BLaER1 (cell line): ENCODE results near the gene BDKRB2.

Experiments used
- H3K27ac ChIP-seq: shearing (Covaris generic); formaldehyde crosslinking; 2 replicates; pipeline ENCODE4 v1.8.1; 2022
- H3K27me3 ChIP-seq: shearing (Covaris generic); formaldehyde crosslinking; 2 replicates; pipeline ENCODE4 v1.8.1; 2022
- H3K36me3 ChIP-seq: shearing (Covaris generic); formaldehyde crosslinking; 2 replicates; pipeline ENCODE4 v1.8.1; 2022
- H3K4me1 ChIP-seq: shearing (Covaris generic); formaldehyde crosslinking; 2 replicates; pipeline ENCODE4 v1.8.1; 2022
- H3K4me2 ChIP-seq: shearing (Covaris generic); formaldehyde crosslinking; 2 replicates; pipeline ENCODE4 v1.8.1; 2022
- H3K4me3 ChIP-seq: shearing (Covaris generic); formaldehyde crosslinking; 2 replicates; pipeline ENCODE4 v1.8.1; 2022
- H3K9ac ChIP-seq: shearing (Covaris generic); formaldehyde crosslinking; 2 replicates; pipeline ENCODE4 v1.8.1; 2022
- H3K9me3 ChIP-seq: shearing (Covaris generic); formaldehyde crosslinking; 2 replicates; pipeline ENCODE4 v1.8.1; 2022
- H4K20me1 ChIP-seq: shearing (Covaris generic); formaldehyde crosslinking; 2 replicates; pipeline ENCODE4 v1.8.1; 2022
- Cebpa-rat ChIP-seq: shearing (Covaris generic); IDR thresholded peaks from 2 replicates; pipeline ENCODE4 v1.8.1; 2022

BDKRB2 gene

DNA sequence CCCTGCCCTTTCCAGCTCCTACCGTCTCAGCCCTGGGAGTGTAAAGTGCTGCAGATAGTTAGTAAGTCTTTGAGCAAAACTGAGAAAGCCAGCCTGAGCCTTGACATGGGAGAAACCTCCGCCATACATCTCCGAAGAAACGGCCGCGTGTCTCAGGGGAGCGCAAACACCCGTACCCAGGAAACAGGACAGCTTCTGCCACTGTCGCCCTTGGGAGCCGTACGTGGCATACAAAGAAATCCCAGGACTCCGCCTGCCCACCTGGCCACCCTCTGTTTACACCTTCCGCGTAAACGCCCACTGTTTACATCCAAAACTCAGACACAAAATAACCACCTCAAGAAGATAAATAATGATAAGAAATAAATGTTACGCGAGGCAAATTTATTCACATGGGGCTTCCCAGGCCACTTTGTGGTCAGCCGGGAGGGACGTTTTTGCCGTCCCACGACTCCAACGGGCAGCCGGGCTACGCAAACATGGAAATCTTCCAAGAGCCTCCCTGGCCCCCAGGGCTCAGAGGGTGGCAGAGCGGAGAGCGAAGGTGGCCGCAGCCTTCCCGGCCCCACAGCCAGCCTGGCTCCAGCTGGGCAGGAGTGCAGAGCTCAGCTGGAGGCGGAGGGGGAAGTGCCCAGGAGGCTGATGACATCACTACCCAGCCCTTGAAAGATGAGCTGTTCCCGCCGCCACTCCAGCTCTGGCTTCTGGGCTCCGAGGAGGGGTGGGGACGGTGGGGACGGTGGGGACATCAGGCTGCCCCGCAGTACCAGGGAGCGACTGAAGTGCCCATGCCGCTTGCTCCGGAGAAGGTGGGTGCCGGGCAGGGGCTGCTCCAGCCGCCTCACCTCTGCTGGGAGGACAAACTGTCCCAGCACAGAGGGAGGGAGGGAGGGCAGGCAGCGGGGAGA is at the start of gene BDKRB2:
Gene BDKRB2, plus strand, starts transcription at position 689 of the 908 bp plus-strand sequence. CDS start 32,269 bp downstream, outside the sequence.
- Histone ChIP-seq H4K20me1 (no peaks in the 10 kb centered on the region), H3K4me1 (peaks cover 26% of the 10 kb centered on the region), H3K9me3 (no peaks in the 10 kb centered on the region), H3K9ac (no peak within 1 kb of the TSS), H3K4me2 (peak within 1 kb of the TSS; percentile 81), H3K36me3 (no peaks in the 10 kb centered on the region), H3K27me3 (no peaks in the 10 kb centered on the region), H3K4me3 (peak within 1 kb of the TSS; percentile 3; the same call in 1 of the 2 replicates), H3K27ac (no peak within 1 kb of the TSS)
- TF ChIP-seq Cebpa-rat, result no peak

DNA sequence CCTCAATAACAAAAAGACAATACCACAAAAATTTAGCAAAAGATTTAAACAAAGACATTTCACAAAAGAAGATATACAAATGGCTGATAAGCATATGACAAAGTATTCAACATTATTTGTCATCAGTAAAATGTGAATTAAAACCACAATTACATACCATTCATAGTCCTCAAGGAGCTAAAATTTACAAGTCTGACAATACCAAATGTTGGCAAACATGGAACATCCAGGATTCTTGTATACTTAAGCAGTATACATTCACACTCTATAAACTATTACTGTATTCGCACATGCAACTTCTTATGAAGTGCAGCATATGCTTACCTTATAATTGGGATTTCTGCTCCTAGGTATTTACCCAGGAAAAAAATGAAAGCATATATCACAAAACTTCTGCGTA is 49.7 kb upstream of the BDKRB2 start:
- TF ChIP-seq Cebpa-rat, result no peak
- H3K9me3 ChIP-seq, result no peaks in the 10 kb centered on the region
- no peak overlapping the region for H3K27ac ChIP-seq

DNA sequence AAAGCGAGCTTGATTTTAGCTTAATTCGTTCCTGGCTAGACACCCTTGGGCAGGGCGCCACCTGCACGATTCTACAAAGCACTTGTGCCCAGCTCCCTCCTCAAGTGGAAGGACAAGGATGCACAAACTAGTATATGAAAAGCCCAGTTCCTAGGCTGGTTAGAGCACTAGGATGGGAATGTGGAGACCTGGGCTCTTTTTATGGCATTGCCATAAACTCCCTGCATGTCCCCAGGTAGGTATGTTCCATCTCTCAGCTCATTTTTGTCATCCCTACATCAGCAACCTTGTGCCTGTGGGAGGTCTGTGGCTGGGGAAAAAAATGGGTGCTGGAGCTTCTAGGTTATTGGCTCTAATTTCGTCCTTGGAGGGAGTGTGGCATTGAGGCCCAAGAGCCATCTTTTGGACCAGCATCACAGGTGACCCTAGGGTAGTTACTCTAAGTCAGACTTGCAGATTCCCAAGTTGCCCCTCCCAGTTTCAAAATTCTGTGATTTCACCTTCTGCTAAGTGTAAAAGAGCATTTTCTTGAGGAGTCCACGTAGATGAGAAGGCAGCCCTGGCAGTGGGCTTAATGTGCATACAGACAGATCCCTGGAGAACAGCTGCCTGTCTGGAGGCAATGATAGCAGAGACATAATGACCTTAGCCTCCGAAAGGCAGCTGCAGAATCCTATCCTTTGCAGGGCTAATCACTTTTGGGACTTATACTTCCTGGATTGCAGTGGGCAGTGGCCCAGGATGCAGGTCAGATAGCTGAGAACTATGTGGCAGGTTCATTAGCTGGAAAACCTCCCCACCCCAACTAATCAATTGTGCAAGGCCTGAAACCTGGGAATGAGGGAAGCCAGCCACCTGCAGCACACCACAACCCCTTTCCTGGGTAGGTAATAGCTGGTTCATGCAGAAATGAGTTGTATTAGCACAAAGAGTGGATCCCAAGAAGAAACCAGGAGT is 47.6 kb upstream of the BDKRB2 start:
- TF ChIP-seq Cebpa-rat, result no peak
- Histone ChIP-seq H3K4me3 (no peak overlapping the region), H3K9me3 (no peaks in the 10 kb centered on the region), H3K4me2 (no peak overlapping the region), H3K27me3 (no peaks in the 10 kb centered on the region), H3K36me3 (no peaks in the 10 kb centered on the region), H3K4me1 (no peaks in the 10 kb centered on the region), H3K9ac (no peak overlapping the region), H3K27ac (no peak overlapping the region), H4K20me1 (no peaks in the 10 kb centered on the region)

More for the DNA sequence above, 49.7 kb upstream of the BDKRB2 start:
- Histone ChIP-seq H3K9ac (no peak overlapping the region), H3K4me2 (no peak overlapping the region), H3K27me3 (no peaks in the 10 kb centered on the region), H3K36me3 (no peaks in the 10 kb centered on the region), H4K20me1 (no peaks in the 10 kb centered on the region), H3K4me3 (no peak overlapping the region), H3K4me1 (no peaks in the 10 kb centered on the region)

DNA sequence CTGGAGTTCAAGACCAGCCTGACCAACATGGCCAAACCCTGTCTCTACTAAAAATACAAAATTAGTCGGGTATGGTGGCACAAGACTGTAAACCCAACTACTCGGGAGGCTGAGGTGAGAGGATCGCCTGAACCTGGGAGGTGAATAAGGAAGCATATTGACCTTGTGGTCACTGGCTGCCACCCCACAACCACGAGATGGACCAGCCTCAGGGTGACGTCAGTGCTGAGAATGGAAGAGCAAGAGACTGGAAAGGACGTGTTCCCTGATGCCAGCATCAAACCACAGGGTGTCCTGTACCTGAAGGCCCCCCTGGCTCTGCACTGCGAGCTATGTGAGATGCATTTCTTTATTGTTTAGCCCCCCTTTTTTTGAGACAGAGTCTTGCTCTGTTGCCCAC is 45.9 kb upstream of the BDKRB2 start:
- Histone ChIP-seq H3K27ac (no peak overlapping the region), H3K4me1 (no peaks in the 10 kb centered on the region)

DNA sequence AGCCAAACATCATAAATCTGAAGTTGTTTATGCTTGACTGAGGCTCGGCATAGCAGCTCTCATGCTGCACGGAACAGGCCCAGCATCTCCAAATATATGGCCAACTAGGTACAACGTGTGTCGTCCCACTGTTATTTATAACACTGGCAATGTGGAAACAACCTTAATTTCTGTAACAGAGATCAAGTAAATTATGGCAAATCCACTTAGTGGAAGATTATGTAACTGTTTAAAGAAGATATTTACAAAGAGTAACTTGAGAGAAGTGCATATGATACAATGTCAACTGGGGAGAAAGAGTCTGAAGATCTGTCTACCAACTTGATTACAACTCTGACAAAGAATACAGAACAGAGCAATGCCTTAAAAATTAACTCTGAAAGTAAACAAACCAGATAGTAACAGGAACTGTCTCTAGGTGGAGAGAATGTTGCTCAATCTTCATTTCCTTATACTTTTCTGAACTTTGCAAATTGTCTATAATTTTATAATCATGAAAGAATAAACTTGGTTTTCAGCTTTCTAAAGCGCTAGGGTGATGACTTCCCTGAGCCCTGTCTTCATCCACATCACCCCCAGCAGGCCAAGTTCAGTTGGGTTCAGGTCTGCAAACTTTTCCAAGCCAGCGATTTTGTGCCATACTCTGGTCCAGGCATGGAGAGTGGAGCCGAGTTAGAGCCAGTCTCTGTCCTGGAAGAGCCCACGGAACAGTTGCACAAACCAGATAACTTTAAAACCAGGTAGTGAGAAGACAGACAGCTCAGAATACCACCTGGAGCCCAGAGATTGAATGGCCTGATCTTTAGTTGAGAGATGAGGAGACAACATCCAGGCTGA is 44.3 kb upstream of the BDKRB2 start:
- no peak for TF ChIP-seq Cebpa-rat
- Histone ChIP-seq H3K36me3 (no peaks in the 10 kb centered on the region), H3K27me3 (no peaks in the 10 kb centered on the region), H3K4me1 (no peaks in the 10 kb centered on the region), H3K9ac (no peak overlapping the region), H3K9me3 (no peaks in the 10 kb centered on the region), H3K27ac (no peak overlapping the region), H4K20me1 (no peaks in the 10 kb centered on the region), H3K4me2 (no peak overlapping the region), H3K4me3 (no peak overlapping the region)

More for the DNA sequence above, 45.9 kb upstream of the BDKRB2 start:
- Histone ChIP-seq H3K9ac (no peak overlapping the region), H3K4me2 (no peak overlapping the region), H3K4me3 (no peak overlapping the region), H3K36me3 (no peaks in the 10 kb centered on the region), H4K20me1 (no peaks in the 10 kb centered on the region), H3K9me3 (no peaks in the 10 kb centered on the region), H3K27me3 (no peaks in the 10 kb centered on the region)
- TF ChIP-seq Cebpa-rat, result no peak

DNA sequence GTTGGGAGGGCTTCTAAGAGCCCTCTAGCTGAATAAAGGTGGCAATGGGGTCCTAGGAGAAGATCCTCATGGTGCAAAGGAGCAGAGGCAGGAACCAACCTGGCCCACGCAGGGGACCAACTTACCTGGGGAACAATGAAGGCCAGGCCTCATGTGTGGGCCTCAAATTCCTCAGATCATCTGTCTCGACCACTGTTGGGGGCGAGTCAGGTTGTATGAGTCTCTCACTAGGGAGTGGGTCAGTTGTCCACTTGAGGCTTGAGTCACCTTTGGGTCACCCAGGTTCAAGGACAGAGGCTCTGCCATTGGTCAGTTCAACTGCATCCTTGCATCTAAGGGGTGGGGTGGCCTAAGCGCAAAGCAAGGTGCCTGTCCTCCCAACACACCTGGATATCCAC is 43.7 kb upstream of the BDKRB2 start:
- Histone ChIP-seq H3K4me1 (no peaks in the 10 kb centered on the region), H3K4me3 (no peak overlapping the region), H3K4me2 (no peak overlapping the region), H3K9me3 (no peaks in the 10 kb centered on the region), H3K27me3 (no peaks in the 10 kb centered on the region), H3K36me3 (no peaks in the 10 kb centered on the region), H3K9ac (no peak overlapping the region), H4K20me1 (no peaks in the 10 kb centered on the region), H3K27ac (no peak overlapping the region)
- TF ChIP-seq Cebpa-rat, result no peak

DNA sequence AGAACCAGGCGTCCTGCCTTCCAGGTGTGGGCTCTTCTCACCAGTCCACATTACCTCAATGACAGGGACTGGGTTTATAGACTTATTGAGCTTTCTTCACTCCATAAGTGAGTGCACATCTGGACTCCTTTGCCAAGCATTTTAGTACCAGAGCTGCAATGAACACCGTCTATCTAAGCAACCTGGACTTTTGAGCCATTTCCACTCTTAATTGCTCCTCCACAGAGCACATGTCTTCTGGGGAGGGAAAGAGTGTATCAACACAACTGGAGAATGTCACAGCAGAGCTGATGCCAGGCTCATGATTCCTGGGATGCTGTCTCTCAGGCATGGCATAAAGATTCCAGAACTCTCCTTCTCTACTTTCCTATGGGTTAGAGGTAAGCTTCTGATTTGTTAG is 43.0 kb upstream of the BDKRB2 start:
- Histone ChIP-seq H3K9me3 (no peaks in the 10 kb centered on the region), H3K4me3 (no peak overlapping the region)

DNA sequence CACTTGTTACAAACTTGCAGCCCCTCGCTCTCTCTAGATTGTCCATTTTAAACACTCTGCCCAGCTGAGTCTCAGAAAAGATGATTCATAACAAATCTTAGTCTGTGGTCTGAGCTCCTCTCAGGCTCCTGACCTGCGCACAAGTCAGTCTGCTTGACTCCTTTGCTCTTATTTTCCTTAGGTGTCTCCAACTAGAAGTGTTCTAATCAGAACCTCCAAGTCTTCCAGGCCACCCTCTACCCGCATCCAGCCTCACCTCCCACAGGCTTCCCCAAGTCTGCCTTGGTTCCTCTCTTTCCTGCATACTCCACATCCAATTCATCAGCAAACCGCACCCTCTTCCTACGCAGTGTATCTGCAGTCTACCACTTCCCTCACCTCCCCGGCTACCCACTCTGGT is 42.4 kb upstream of the BDKRB2 start:
- TF ChIP-seq Cebpa-rat, result no peak
- H3K4me1 ChIP-seq, result no peaks in the 10 kb centered on the region
- H3K9me3 ChIP-seq, result no peaks in the 10 kb centered on the region
- no peak overlapping the region for H3K4me3 ChIP-seq
- no peaks in the 10 kb centered on the region for H3K36me3 ChIP-seq
- no peak overlapping the region for H3K27ac ChIP-seq
- H4K20me1 ChIP-seq, result no peaks in the 10 kb centered on the region
- H3K9ac ChIP-seq, result no peak overlapping the region
- H3K4me2 ChIP-seq, result no peak overlapping the region
- H3K27me3 ChIP-seq, result no peaks in the 10 kb centered on the region

More for the DNA sequence above, 43.0 kb upstream of the BDKRB2 start:
- Histone ChIP-seq H3K27me3 (no peaks in the 10 kb centered on the region), H4K20me1 (no peaks in the 10 kb centered on the region), H3K27ac (no peak overlapping the region), H3K4me2 (no peak overlapping the region), H3K9ac (no peak overlapping the region), H3K36me3 (no peaks in the 10 kb centered on the region), H3K4me1 (no peaks in the 10 kb centered on the region)
- no peak for TF ChIP-seq Cebpa-rat

DNA sequence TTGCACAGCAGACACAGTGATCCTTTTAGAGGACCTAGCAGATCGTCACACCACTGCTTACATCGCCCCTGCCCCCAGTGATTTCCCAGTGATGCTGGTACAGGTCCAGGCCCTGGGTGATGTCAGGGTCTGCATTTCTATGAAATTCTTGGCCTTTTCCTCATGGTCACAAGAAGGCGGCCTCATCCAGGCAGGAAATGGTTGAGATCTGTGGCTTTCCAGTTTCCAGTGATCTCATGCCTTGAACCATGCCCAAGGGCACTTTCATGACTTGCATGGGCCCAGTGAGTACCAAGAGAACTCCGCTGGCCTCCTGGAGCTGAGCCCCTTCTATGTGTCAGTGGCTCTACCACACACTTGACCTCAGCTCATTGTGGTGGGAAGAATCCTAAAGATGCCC is 41.9 kb upstream of the BDKRB2 start:
- Histone ChIP-seq H3K27ac (no peak overlapping the region), H3K9me3 (no peaks in the 10 kb centered on the region), H3K36me3 (no peaks in the 10 kb centered on the region), H3K4me3 (no peak overlapping the region), H3K27me3 (no peaks in the 10 kb centered on the region), H4K20me1 (no peaks in the 10 kb centered on the region), H3K4me1 (no peaks in the 10 kb centered on the region), H3K9ac (no peak overlapping the region), H3K4me2 (no peak overlapping the region)
- TF ChIP-seq Cebpa-rat, result no peak
